HepG2 (cell line): Measurements from ENCODE around the gene HCRT. TPM values are rescaled to one million over a fixed set of nuclear protein-coding genes. Genes with fewer than 3 reads are reported as not detected.

Experiments used
- ARNTL ChIP-seq: sonication (generic); formaldehyde crosslinking; IDR thresholded peaks from 2 replicates; pipeline ENCODE4 v1.4.0; 2020; ENCODE audit warnings: mild to moderate bottlenecking, missing genetic modification reagents
- CHCHD3 ChIP-seq: sonication (generic); formaldehyde crosslinking; IDR thresholded peaks from 2 replicates; pipeline ENCODE4 v1.8.0; 2022; ENCODE audit warnings: mild to moderate bottlenecking, missing genetic modification reagents, moderate library complexity
- FOXA1 ChIP-seq, 2 experiments: fragments of 450-650 bp in 1 of 2; sonication (generic) in 1 of 2; formaldehyde crosslinking in 1 of 2; IDR thresholded peaks; 2 replicates each; pipeline versions ENCODE4 v1.4.0 to v1.6.1; 2016 to 2020; ENCODE audit warnings: missing genetic modification reagents in 1 of 2
- HDAC6 ChIP-seq: fragments of 200-600 bp; sonication (generic); IDR thresholded peaks from 2 replicates; pipeline ENCODE4 v1.7.0; 2017; ENCODE audit warnings: mild to moderate bottlenecking, antibody characterized with exemption, low read length, low read depth
- HNRNPLL ChIP-seq: fragments of 200-400 bp; formaldehyde crosslinking; IDR thresholded peaks from 2 replicates; pipeline ENCODE4 v1.6.1; 2017; ENCODE audit warnings: mild to moderate bottlenecking, low read depth, low read length; ENCODE audit not compliant: poor library complexity, severe bottlenecking
- HOXD1 ChIP-seq: sonication (generic); formaldehyde crosslinking; IDR thresholded peaks from 2 replicates; pipeline ENCODE4 v1.5.0; 2020; ENCODE audit warnings: missing genetic modification reagents
- JARID2 ChIP-seq: sonication (generic); formaldehyde crosslinking; IDR thresholded peaks from 2 replicates; pipeline ENCODE4 v1.8.1; 2023; ENCODE audit warnings: missing genetic modification reagents, inconsistent platforms; ENCODE audit not compliant: insufficient replicate concordance
- KMT2A ChIP-seq: sonication (generic); formaldehyde crosslinking; IDR thresholded peaks from 2 replicates; pipeline ENCODE4 v1.4.0; 2020; ENCODE audit warnings: missing genetic modification reagents
- MYNN ChIP-seq: sonication (generic); formaldehyde crosslinking; IDR thresholded peaks from 2 replicates; pipeline ENCODE4 v1.4.0; 2020; ENCODE audit warnings: mild to moderate bottlenecking, low read depth, missing genetic modification reagents
- NAIF1 ChIP-seq: sonication (generic); formaldehyde crosslinking; IDR thresholded peaks from 2 replicates; pipeline ENCODE4 v1.5.0; 2020; ENCODE audit warnings: mild to moderate bottlenecking, missing genetic modification reagents, borderline replicate concordance
- NR2F6 ChIP-seq, 2 experiments: IDR thresholded peaks; 2 replicates each; pipeline ENCODE4 v1.6.1; 2016; ENCODE audit warnings: antibody characterized with exemption in 1 of 2, mild to moderate bottlenecking in 1 of 2
- PAF1 ChIP-seq: IDR thresholded peaks from 2 replicates; pipeline ENCODE4 v1.6.1; 2016; ENCODE audit warnings: missing genetic modification reagents, missing compliant biosample characterization
- PHF8 ChIP-seq: sonication (generic); formaldehyde crosslinking; IDR thresholded peaks from 2 replicates; pipeline ENCODE4 v1.5.0; 2020; ENCODE audit warnings: missing genetic modification reagents
- ZNF225 ChIP-seq: sonication (generic); formaldehyde crosslinking; IDR thresholded peaks from 2 replicates; pipeline ENCODE4 v1.4.0; 2020; ENCODE audit warnings: mild to moderate bottlenecking, missing genetic modification reagents
- ZNF543 ChIP-seq: sonication (generic); formaldehyde crosslinking; IDR thresholded peaks from 2 replicates; pipeline ENCODE4 v1.4.0; 2020; ENCODE audit warnings: mild to moderate bottlenecking, missing genetic modification reagents
- polyA plus RNA-seq, 8 experiments: library from polyadenylated mRNA; depleted of rRNA in 3 of 8; stranded (reverse) in 7 of 8; unstranded in 1 of 8; fragments of >200 nt; fragmentation: Illumina TruSeq in 4 of 8; extraction: Trizol in 4 of 8; gene quantifications; 2 replicates each; pipeline versions ENCODE4 v1.2.1 to v1.2.3, GENCODE V29; 2011 to 2016; ENCODE audit warnings: low read depth in 4 of 8, missing spikeins in 1 of 8, mixed read lengths in 1 of 8; ENCODE audit not compliant: insufficient read depth in 1 of 8
- total RNA-seq, 5 experiments: library from RNA; depleted of rRNA; stranded (reverse); fragments of >200 nt; fragmentation: Illumina TruSeq; extraction: Trizol; gene quantifications; 2 replicates each; pipeline ENCODE4 v1.2.3, GENCODE V29; 2016; ENCODE audit warnings: low read depth in 1 of 5
- TF ChIP-seq, protein P1 (sequence below): IDR thresholded peaks from 2 replicates; pipeline ENCODE4 v1.6.1; 2016
- TF ChIP-seq, protein P2 (sequence below): sonication (generic); formaldehyde crosslinking; IDR thresholded peaks from 2 replicates; pipeline ENCODE4 v1.5.1; 2020; ENCODE audit warnings: missing genetic modification reagents, mild to moderate bottlenecking, borderline replicate concordance
- TF ChIP-seq, protein P3 (sequence below): IDR thresholded peaks from 2 replicates; pipeline ENCODE4 v1.6.1; 2018; ENCODE audit warnings: missing genetic modification reagents, mild to moderate bottlenecking, missing compliant biosample characterization
- TF ChIP-seq, protein P4 (sequence below): sonication (generic); formaldehyde crosslinking; IDR thresholded peaks from 2 replicates; pipeline ENCODE4 v1.9.0; 2021; ENCODE audit warnings: missing genetic modification reagents, borderline replicate concordance
- TF ChIP-seq, protein P5 (sequence below): sonication (generic); formaldehyde crosslinking; IDR thresholded peaks from 2 replicates; pipeline ENCODE4 v1.4.0; 2020; ENCODE audit warnings: missing genetic modification reagents, mild to moderate bottlenecking, borderline replicate concordance

HCRT gene
- total and polyA plus RNA-seq, 2 of the 13 experiments (the other 11 are each of a cell fraction or from before 2014, with no cell fraction given) = not detected

DNA sequence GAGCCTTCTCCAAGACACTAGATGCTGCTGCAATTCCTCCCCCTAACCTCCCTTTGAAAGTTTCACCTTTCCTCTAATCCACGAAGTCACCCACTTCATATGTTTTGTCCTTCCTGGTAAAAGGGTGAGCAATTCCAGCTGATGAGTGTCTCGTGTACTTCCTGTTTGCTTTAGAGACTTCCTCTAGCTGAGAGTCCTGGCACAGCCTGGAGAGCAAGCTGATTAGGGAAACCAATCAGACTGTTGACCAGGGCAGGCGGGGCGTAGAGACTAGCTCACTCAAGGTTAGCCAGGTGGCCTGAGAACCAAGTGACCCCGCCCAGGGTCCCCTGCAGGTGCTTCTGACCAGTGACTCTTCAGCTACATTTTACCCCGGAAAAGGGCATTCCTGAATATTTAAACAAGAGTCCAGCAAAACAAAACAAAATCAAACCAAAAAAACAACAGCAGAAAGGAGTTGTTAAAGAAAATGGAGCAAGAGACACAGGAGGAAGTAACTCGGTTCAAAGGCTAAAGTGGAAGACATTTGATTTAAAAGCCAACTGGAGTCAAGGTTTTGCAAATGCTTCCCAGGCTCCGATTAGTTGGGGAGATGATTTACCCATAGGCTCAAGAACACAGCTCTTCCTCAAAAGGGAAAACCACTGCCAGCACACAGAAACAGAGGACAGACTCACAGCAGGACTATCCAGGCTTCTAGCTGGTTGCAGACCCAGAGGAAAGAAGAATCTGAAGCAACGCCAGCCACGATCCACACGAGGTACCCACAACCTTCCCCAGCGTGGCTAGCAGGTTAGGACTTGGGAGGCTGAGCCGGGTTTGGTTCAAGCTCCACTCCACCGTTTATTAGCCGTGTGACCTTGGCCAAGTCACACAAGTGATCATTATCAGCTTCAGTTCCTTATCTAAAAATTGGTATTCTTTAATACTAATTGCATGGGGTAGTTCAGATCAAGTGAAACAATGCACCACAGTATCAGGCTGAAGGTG is 49.3 kb downstream of the HCRT start (continued):
- no peak for TF ChIP-seq KMT2A (CRISPR knock-in tag)
- TF ChIP-seq, protein P1, sequence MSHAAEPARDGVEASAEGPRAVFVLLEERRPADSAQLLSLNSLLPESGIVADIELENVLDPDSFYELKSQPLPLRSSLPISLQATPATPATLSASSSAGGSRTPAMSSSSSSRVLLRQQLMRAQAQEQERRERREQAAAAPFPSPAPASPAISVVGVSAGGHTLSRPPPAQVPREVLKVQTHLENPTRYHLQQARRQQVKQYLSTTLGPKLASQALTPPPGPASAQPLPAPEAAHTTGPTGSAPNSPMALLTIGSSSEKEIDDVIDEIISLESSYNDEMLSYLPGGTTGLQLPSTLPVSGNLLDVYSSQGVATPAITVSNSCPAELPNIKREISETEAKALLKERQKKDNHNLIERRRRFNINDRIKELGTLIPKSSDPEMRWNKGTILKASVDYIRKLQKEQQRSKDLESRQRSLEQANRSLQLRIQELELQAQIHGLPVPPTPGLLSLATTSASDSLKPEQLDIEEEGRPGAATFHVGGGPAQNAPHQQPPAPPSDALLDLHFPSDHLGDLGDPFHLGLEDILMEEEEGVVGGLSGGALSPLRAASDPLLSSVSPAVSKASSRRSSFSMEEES (CRISPR knock-in tag) = peak; percentile 84
- TF ChIP-seq JARID2 (CRISPR knock-in tag) = no peak
- no peak for TF ChIP-seq HNRNPLL
- TF ChIP-seq HOXD1 (CRISPR knock-in tag) = no peak
- TF ChIP-seq, protein P2, sequence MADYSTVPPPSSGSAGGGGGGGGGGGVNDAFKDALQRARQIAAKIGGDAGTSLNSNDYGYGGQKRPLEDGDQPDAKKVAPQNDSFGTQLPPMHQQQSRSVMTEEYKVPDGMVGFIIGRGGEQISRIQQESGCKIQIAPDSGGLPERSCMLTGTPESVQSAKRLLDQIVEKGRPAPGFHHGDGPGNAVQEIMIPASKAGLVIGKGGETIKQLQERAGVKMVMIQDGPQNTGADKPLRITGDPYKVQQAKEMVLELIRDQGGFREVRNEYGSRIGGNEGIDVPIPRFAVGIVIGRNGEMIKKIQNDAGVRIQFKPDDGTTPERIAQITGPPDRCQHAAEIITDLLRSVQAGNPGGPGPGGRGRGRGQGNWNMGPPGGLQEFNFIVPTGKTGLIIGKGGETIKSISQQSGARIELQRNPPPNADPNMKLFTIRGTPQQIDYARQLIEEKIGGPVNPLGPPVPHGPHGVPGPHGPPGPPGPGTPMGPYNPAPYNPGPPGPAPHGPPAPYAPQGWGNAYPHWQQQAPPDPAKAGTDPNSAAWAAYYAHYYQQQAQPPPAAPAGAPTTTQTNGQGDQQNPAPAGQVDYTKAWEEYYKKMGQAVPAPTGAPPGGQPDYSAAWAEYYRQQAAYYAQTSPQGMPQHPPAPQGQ (CRISPR knock-in tag) = no peak
- TF ChIP-seq, protein P3, sequence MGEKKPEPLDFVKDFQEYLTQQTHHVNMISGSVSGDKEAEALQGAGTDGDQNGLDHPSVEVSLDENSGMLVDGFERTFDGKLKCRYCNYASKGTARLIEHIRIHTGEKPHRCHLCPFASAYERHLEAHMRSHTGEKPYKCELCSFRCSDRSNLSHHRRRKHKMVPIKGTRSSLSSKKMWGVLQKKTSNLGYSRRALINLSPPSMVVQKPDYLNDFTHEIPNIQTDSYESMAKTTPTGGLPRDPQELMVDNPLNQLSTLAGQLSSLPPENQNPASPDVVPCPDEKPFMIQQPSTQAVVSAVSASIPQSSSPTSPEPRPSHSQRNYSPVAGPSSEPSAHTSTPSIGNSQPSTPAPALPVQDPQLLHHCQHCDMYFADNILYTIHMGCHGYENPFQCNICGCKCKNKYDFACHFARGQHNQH (CRISPR knock-in tag) = peak; percentile 76
- TF ChIP-seq NR2F6 (IDR thresholded peaks at IDR 0.05) = no peak
- TF ChIP-seq NR2F6 (CRISPR knock-in tag; IDR thresholded peaks at IDR 0.05) = peak; percentile 70
- TF ChIP-seq FOXA1 (IDR thresholded peaks at IDR 0.05) = no peak
- peak; percentile 83 for TF ChIP-seq FOXA1 (CRISPR knock-in tag; IDR thresholded peaks at IDR 0.05)
- no peak for TF ChIP-seq PHF8
- TF ChIP-seq NAIF1 (CRISPR knock-in tag) = no peak
- TF ChIP-seq, protein P4, sequence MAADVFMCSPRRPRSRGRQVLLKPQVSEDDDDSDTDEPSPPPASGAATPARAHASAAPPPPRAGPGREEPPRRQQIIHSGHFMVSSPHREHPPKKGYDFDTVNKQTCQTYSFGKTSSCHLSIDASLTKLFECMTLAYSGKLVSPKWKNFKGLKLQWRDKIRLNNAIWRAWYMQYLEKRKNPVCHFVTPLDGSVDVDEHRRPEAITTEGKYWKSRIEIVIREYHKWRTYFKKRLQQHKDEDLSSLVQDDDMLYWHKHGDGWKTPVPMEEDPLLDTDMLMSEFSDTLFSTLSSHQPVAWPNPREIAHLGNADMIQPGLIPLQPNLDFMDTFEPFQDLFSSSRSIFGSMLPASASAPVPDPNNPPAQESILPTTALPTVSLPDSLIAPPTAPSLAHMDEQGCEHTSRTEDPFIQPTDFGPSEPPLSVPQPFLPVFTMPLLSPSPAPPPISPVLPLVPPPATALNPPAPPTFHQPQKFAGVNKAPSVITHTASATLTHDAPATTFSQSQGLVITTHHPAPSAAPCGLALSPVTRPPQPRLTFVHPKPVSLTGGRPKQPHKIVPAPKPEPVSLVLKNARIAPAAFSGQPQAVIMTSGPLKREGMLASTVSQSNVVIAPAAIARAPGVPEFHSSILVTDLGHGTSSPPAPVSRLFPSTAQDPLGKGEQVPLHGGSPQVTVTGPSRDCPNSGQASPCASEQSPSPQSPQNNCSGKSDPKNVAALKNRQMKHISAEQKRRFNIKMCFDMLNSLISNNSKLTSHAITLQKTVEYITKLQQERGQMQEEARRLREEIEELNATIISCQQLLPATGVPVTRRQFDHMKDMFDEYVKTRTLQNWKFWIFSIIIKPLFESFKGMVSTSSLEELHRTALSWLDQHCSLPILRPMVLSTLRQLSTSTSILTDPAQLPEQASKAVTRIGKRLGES = no peak
- TF ChIP-seq MYNN = no peak
- TF ChIP-seq CHCHD3 (CRISPR knock-in tag) = no peak
- TF ChIP-seq ARNTL (CRISPR knock-in tag) = peak; percentile 62
- no peak for TF ChIP-seq PAF1 (CRISPR knock-in tag)
- TF ChIP-seq ZNF225 (CRISPR knock-in tag) = no peak
- no peak for TF ChIP-seq ZNF543 (CRISPR knock-in tag)
- TF ChIP-seq, protein P5, sequence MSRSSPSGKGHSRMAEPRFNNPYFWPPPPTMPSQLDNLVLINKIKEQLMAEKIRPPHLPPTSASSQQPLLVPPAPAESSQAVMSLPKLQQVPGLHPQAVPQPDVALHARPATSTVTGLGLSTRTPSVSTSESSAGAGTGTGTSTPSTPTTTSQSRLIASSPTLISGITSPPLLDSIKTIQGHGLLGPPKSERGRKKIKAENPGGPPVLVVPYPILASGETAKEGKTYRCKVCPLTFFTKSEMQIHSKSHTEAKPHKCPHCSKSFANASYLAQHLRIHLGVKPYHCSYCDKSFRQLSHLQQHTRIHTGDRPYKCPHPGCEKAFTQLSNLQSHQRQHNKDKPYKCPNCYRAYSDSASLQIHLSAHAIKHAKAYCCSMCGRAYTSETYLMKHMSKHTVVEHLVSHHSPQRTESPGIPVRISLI (CRISPR knock-in tag) = no peak
- TF ChIP-seq HDAC6 = no peak
